HG02759 (cell line): ENCODE data around the gene SRGAP1.
A peak's percentile ranks its signal among the peaks of the same experiment; 100 is the strongest.
"Not testable (repeated sequence)": the region's sequence is repeated elsewhere in the genome, so short reads cannot be mapped to it uniquely, and the experiment has no call there.

Source experiments
- ATAC-seq: cut with Tn5 transposase; IDR thresholded peaks from one replicate; pipeline ENCODE4 v1.9.1; 2021; ENCODE audit warnings: mild to moderate bottlenecking, moderate library complexity; ENCODE audit not compliant: unreplicated experiment

SRGAP1 gene

GRCh38 chr12:63997198-63997597 is 152.7 kb downstream of the SRGAP1 start:
- no peak for ATAC-seq

GRCh38 chr12:63998584-63998983 is 154.1 kb downstream of the SRGAP1 start:
- ATAC-seq, result no peak

GRCh38 chr12:63999853-64000252 is 155.4 kb downstream of the SRGAP1 start:
- ATAC-seq, result no peak

GRCh38 chr12:64001439-64001838 is 156.9 kb downstream of the SRGAP1 start:
- ATAC-seq, result no peak

GRCh38 chr12:64004641-64005040 is 160.1 kb downstream of the SRGAP1 start:
- no peak for ATAC-seq

GRCh38 chr12:64006211-64006825 is 161.8 kb downstream of the SRGAP1 start:
- ATAC-seq, result no peak

- ATAC-seq, result no peak
Observed at GRCh38 chr12:64007853-64008252, 163.4 kb downstream of the SRGAP1 start.

GRCh38 chr12:64008596-64008995 is 164.1 kb downstream of the SRGAP1 start:
- ATAC-seq, result no peak

- peak; percentile 69 for ATAC-seq
Observed at GRCh38 chr12:64009321-64010068, 165.0 kb downstream of the SRGAP1 start.

- ATAC-seq, result peak; percentile 91
Observed at GRCh38 chr12:64010069-64010686, 165.7 kb downstream of the SRGAP1 start.

- no peak for ATAC-seq
Observed at GRCh38 chr12:64016521-64016920, 172.0 kb downstream of the SRGAP1 start.

- ATAC-seq, result not testable (repeated sequence)
Observed at GRCh38 chr12:64018116-64018515, 173.6 kb downstream of the SRGAP1 start.

- ATAC-seq, result no peak
Observed at GRCh38 chr12:64018524-64018923, 174.0 kb downstream of the SRGAP1 start.

GRCh38 chr12:64019101-64019500 is 174.6 kb downstream of the SRGAP1 start:
- ATAC-seq, result no peak

- no peak for ATAC-seq
Observed at GRCh38 chr12:64019654-64020053, 175.2 kb downstream of the SRGAP1 start.

- ATAC-seq, result no peak
Observed at GRCh38 chr12:64025174-64025958, 180.9 kb downstream of the SRGAP1 start.

GRCh38 chr12:64027311-64027710 is 182.8 kb downstream of the SRGAP1 start:
- ATAC-seq, result no peak

- ATAC-seq, result no peak
Observed at GRCh38 chr12:64028541-64028940, 184.0 kb downstream of the SRGAP1 start.

GRCh38 chr12:64029013-64029857 is 184.7 kb downstream of the SRGAP1 start:
- ATAC-seq, result no peak

GRCh38 chr12:64030155-64030554 is 185.7 kb downstream of the SRGAP1 start:
- no peak for ATAC-seq
